SH-SY5Y (cell line): Measurements from ENCODE around the gene RAP1B.

Experiments used
- GATA2 ChIP-seq: IDR thresholded peaks from 2 replicates; pipeline ENCODE4 v1.6.1; 2011; ENCODE audit warnings: mild to moderate bottlenecking, low read depth, low read length
- GATA3 ChIP-seq: IDR thresholded peaks from 2 replicates; pipeline ENCODE4 v1.6.1; 2011; ENCODE audit warnings: low read depth, mild to moderate bottlenecking, low read length, moderate library complexity

RAP1B gene

GRCh38 chr12:68619541-68619940, 8.8 kb downstream of the RAP1B start:
- TF ChIP-seq GATA3 (no peak), GATA2 (no peak)

- no peak for TF ChIP-seq GATA2
- TF ChIP-seq GATA3, result no peak
Measured at GRCh38 chr12:68620519-68621471, 10.1 kb downstream of the RAP1B start.

GRCh38 chr12:68621472-68622081, 10.9 kb downstream of the RAP1B start:
- TF ChIP-seq GATA3, result no peak
- no peak for TF ChIP-seq GATA2

DNA sequence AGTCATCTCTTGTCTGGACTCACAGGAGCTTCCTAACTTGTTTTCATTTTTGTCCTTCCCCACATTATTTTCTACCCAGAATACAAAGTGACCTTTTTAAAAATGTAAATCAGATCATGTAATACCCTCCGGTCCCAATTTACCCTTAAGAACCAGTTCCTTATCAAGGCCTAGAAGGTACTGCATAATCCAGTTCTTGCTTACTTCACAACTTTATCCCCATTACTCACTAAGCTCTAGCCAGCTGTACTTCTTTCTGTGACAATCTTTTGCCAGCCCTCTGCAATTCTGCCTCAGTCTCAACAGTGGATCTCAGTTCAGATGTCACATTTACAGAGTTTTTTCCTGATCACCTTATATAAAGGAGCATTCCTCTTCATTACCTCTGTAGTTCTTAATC, 11.6 kb downstream of the RAP1B start:
- no peak for TF ChIP-seq GATA3
- no peak for TF ChIP-seq GATA2

GRCh38 chr12:68623059-68623458, 12.4 kb downstream of the RAP1B start:
- no peak for TF ChIP-seq GATA3
- no peak for TF ChIP-seq GATA2

DNA sequence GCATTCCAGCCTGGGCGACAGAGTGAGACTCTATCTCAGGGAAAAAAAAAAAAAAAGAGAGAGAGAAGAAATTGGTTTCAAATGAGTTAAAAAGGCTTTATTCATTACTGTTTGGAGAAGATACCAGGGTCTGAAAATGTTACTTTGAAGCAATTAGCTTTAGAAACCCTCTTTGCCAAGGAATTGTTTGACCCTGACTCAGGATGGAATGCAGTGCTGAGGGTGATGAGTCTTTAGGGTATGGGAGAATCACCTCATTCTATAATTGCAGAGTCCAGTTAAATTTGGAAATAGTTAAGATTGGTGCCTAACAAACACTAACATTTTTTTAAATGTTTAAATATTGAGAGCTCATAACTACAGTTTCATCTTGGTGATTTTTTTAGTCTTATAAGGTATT, 13.3 kb downstream of the RAP1B start:
- TF ChIP-seq GATA2 (no peak), GATA3 (no peak)

DNA sequence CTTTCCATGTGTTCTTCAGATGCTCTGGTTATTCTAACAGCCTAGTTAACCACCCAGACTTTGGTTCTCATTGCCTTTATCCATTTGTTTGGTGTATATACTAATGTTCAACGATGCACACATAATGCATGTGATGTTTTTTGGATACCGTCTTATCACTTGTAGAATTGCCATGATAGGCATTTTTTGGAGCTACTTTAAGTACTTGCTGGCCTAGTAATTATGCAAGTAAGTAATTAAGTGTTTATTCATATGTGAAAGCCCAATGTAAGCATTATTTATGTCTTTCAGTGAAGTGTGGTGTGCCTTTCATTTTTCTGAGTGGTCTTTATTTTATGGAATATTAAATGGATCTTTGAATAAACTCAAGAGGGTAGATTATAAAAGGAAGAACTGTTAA, 14.2 kb downstream of the RAP1B start:
- TF ChIP-seq GATA2 (no peak), GATA3 (no peak)

DNA sequence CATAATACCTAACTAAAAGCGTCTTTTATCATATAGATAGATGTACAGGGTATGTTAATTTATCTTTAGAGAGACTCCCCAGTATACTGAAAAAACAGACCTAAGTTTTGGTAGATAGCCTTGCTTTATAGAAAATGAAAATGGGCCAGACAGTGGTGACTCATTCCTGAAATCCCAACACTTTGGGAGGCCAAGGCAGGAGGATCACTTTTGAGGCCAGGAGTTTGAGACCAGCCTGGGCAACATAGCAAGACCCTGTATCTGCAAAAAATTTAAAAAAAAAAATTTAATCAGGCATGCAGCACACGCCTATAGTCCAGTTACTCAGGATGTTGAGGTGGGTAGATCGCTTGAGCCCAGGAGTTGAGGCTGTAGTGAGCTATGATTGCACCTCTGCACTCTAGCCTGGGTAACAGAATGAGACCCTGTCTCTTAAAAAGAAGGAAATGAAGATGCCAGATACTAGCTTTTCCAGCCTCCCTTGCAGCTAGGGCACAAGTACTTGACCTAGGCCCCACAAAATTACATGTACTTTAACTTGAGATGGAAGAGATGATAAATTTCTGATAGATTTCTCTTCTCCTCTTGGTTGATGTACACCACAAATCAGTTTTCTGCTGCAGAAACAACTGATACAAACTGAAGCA, 17.1 kb downstream of the RAP1B start:
- no peak for TF ChIP-seq GATA2
- TF ChIP-seq GATA3, result no peak

DNA sequence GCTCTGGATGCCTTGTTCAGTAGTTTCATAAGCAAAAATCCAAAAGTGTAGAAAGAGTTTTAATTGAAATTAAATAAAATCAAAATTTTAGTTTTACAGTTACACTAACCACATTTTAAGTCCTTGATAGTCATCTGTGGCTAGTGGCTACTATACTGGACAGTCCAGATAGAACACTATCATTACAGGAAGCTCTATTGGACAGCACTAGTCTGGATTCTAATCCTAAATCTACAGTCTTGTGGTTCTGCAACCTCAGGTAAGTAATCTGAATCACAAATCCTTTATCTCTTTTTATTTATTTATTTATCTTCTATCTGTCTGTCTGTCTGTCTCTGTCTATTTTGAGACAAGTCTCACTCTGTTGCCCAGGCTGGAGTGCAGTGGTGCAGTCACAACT, 18.0 kb downstream of the RAP1B start:
- TF ChIP-seq GATA2 (no peak), GATA3 (no peak)

GRCh38 chr12:68630050-68630449, 19.4 kb downstream of the RAP1B start:
- no peak for TF ChIP-seq GATA2
- TF ChIP-seq GATA3, result no peak

DNA sequence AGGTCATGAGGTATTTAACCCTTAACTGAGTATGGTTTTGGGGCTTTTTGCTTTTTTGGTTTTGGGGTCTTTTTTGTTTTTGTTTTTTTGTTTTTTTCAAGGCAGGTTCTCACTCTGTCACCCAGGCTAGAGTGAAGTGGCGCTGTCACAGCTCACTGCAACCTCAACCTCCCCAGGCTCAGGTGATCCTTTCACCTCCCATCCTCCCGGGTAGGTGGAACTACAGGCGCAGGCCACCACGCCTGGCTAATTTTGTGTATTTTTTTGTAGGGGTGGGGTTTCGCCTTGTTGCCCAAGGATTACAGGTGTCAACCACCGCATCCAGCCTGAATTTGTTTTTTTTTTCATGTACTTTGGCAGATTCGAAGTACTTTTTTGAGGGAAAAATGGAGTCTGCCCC, 19.9 kb downstream of the RAP1B start:
- TF ChIP-seq GATA3 (no peak), GATA2 (no peak)

DNA sequence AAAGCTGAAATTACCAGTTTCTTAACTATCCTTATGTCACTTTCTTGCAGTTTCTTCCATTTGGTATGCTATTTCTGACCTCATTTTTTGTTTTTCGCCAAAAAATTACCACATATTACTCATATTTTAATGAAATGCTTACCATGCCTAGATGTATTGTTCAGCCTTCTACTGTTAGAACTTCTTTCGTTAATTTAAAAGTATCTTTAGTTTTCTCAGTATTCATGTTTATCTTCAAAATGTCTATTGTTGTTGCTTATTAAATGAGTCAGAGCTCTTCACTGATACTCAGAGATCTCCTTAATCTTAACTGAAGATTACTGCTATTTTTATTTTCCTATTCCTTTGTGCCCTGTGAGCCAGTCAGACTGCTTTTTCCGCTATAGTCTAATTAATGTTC, 20.5 kb downstream of the RAP1B start:
- TF ChIP-seq GATA3 (no peak), GATA2 (no peak)

GRCh38 chr12:68632486-68632885, 21.8 kb downstream of the RAP1B start:
- TF ChIP-seq GATA3, result no peak
- TF ChIP-seq GATA2, result no peak
